HG03064 (cell line): ENCODE results near the gene EGFL7.
"Not testable (repeated sequence)": the region's sequence is repeated elsewhere in the genome, so short reads cannot be mapped to it uniquely, and the experiment has no call there.

Experiments
- ATAC-seq: cut with Tn5 transposase; IDR thresholded peaks from one replicate; pipeline ENCODE4 v1.9.1; 2021; ENCODE audit warnings: low read depth; ENCODE audit not compliant: unreplicated experiment

Gene EGFL7

DNA sequence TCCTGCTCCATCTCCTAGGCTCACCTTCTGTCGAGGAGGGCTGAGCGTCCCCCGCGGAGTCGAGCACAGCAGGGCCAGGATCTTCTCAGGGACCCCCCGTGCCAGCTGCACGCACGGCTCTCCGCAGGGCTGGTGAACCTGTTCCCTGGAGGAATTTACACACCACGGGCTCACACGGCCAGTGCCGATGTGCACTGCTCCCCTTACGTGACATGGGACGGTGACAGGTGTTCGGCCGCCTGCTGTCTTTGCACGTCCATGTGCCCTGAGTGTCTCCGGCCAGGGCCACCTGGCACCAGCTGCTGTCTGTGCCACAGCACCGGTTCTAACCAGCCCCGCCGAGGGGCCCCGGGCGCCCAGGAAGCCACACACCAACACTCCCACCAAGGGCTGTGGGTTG is 33.2 kb downstream of the EGFL7 start:
- no peak for ATAC-seq

DNA sequence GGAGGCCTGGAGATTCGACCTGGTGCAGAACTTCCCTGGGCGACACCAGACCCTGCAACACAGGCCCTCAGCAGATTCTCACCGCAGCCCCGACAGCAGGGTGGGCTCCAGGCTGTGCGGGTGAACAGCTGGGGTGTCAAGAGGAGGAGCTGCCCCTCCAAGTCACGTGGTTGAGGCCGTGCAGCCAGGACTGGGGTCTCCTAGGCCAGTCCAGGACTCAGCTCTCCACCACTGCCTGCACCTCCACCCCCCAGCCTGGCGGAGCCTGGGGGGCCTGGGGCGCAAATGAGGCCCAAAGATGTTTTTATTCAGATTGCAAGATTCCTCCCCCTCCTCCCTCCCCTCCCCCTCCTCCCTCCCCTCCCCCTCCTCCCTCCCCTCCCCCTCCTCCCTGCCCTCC is 33.8 kb downstream of the EGFL7 start:
- no peak for ATAC-seq

DNA sequence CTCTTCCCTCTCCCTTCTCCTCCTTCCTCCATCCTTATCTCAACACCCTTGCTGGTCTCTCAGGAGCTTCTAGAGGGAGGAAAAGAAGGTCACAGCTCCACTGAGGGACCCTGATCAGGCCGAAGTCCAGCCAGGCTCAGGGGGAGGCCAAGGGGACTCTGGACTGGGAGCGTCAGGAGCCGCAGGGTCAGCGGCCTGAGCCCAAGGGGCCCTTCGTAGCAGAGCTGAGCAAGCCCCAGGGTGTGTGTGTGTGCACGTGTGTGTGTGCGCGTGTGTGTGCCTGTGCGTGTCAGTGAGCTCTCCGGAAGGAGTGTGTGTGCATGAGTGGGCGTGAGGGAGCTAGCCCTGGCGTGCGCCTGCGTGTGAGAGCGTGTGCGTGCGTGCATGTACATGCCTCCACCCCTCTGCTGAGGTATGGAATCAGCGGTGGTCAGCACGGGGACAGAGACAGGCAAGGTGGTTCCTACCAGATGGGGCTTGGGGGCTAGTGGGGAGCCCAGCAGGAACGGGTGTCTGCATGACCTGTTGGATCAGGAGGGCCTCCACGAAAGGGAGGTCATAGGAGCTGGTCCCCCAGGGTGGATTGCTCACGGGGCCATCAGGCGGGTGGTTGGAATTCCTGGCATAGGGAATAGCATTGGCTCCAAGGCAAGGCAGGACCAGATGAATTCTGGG is 34.6 kb downstream of the EGFL7 start:
- no peak for ATAC-seq

DNA sequence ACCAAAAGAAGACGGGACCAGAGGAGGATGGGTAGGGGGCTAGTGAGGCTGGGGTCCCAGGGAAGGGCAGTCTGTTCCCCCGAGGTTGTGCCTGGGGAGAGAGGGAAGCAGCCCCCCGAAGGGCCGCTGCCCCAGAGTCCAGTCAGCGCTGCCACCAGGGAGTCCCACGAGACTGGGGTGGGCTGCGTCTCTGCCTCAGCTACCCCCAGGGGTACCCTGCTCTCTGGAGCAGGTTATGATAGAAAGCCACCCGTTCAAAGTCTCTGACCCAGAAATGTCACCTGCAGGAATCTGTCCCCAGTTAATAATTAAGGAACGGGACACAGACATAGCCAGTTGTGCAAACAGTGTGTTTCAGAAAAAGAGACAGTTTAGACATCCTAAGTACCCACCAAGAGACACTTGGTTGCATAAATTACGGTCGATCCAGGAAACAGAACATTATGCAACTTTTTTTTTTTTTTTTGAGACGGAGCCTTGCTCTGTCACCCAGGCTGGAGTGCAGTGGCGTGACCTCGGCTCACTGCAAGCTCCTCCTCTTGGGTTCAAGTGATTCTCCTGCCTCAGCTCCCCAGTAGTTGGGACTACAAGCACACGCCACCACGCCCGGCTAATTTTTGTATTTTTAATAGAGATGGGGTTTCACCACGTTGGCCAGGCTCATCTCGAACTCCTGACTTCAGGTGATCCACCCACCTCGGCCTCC is 35.3 kb downstream of the EGFL7 start:
- no peak for ATAC-seq

DNA sequence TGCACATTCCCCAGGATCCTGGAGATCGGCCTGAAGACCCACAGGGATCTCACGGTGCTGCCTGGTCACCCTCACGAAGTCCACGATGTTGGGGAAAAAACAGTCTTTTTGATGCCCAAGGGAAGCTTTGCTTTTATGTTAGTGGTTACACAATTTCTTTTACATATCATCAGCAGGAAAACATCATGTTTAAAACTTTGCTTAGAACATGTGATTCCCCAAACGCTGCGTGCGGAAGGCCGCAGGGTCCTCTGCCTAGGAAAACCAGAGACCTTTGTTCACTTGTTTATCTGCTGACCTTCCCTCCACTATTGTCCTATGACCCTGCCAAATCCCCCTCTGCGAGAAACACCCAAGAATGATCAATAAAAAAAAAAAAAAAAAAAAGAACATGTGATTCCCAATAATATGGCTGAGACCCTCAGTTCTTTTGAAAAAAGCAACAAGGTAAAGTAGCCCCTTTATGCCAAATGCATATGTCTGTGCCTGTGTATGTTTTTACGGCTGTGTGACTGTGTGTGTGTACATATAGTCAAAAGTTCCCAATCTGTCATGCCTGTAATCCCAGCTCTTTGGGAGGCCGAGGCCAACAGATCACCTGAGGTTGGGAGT is 36.0 kb downstream of the EGFL7 start:
- no peak for ATAC-seq

DNA sequence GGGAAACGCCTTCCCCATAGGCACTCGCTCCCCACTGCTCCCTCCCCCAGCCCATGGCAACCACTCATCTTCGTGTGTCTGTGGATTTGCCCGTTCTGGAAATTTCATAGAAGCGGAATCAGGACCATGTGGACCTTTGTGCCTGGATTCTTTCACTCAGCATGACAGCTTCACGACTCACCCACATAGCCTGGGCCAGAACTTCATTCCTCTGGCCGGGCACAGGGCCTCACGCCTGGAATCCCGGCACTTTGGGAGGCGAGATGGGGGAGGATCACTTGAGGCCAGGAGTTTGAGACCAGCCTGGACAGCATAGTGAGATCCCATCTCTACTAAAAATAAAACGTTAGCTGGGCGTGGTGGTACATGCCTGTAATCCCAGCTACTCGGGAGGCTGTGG is 37.6 kb downstream of the EGFL7 start:
- no peak for ATAC-seq

DNA sequence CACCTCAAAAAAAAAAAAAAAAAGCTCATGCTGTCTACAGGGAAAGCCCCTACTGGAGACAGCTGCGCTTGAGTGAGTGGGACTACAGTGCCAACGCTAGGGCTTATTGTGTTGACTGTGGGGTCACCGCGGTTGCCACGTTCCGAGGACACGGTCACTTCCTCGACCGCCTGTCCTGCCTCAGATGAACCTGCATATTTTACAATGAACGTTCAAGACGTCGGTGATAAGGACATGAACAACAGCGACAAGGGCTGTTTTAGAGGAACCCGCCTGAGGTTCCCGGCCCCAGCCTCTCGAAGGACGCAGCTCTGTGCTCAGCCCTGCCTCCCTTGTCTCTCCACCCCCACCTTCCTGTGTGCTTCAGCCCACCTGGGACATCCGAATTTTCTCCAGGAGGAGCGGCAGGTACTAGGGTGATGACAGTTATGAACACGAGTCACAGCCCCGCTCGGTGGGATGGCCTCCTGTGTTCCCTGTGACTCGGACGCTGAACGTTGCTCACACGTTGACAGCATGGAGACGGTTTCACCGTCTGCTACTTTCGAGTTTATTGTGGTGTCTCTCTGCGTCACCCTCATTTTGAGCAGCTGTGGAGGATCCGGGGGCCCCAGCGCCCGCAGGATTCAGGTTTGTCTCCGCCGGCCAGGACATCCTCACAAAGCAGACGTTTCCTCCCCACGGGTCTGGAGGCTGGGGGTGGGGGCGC is 38.4 kb downstream of the EGFL7 start:
- peak; percentile 51 for ATAC-seq

DNA sequence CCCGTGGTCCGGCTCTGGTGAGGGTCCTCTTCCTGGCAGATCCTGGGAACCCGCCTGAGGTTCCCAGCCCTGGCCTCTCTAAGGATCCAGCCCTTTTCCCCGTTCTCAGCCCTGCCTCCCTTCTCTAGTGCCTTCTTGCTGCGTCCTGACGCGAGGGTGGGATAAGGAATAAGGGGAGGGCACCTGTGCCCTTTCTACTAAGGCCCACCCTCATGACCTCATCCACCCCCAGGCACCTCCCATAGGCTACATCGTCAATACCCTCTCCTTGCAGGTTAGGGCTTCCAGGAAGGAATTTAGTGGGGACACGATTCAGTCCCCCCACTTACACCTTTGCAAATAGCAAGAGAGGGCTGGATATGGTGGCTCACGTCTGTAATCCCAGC is 38.9 kb downstream of the EGFL7 start:
- ATAC-seq, result no peak

DNA sequence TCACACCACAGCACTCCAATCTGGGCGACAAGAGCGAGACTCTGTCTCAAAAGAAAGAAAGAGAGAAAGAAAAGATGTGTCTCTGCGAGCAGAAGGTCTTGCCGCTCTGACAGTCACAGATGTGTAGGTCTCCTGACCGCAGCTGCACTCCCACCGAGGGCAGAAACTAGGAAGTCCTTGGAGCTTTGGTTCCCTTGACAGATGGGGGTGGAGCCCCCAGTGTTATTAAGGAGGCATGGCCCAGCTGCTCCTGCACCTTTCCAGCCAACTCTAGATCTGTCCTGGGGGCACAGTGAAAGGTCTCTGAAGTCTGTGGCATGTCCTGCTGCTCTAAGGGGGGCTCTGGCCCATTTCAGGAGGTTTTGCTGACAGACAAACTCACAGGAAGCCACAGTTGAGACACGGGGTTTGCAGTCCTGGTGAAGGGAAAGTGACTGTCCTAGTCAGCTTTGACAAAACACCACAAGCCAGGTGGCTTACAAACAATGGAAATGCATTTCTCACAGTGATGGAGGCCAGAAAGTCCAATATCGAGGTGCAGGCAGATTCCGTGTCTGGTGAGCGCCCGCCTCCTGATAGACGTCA is 40.7 kb downstream of the EGFL7 start:
- ATAC-seq, result no peak

DNA sequence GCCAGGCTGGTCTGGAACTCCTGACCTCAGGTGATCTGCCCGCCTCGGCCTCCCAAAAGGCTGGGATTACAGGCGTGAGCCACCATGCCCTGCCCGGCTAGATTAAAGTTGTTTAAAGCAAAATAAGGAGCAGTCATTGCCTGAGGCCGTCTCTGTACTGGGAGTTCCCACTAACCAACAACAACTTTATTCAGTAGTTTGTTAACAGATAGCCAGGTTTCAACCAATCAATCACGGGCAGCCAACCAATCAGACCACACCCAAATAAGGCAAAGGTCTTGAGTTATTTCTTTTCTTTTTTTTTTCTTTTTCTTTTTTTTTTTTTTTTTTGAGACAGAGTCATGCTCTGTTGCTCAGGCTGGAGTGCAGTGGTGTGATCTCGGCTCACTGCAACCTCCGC is 42.0 kb downstream of the EGFL7 start:
- ATAC-seq, result not testable (repeated sequence)

DNA sequence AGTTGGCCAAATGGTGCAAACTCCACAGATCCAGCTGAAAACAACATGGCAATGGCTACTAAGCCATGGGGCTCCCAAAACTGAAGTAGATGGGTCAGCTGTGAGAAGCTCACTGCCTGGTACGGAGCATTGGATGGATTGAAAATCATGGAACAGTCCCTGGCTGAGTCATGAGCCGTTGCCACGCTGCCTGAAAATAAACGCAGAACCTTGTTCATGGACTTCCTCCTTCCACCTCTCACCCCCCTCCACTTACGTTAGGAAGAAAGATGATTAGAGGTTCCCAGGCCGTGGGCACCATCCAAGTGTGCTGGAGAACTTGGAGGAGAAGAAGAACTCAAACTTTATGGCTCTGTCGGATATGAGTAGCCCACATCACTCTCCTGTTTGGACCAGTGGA is 42.8 kb downstream of the EGFL7 start:
- ATAC-seq, result no peak

DNA sequence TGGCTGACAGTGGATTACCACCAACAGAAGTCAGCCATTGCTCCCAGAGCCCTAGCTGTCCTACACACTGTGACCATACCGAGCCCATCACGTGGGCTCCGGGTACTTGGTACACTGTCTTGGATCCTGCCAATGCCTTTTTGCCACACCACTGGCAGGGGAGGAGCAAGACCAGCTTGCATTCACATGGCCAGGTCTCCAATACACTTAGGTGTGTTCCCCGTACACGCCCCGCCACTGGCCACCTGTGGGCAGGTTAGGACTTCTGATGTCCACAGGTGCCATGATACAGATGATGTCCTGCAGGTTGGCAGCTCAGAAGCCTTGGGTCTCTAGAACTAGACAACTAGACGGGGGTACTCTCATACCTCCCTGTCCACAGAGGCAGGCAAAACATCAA is 44.3 kb downstream of the EGFL7 start:
- ATAC-seq, result no peak

DNA sequence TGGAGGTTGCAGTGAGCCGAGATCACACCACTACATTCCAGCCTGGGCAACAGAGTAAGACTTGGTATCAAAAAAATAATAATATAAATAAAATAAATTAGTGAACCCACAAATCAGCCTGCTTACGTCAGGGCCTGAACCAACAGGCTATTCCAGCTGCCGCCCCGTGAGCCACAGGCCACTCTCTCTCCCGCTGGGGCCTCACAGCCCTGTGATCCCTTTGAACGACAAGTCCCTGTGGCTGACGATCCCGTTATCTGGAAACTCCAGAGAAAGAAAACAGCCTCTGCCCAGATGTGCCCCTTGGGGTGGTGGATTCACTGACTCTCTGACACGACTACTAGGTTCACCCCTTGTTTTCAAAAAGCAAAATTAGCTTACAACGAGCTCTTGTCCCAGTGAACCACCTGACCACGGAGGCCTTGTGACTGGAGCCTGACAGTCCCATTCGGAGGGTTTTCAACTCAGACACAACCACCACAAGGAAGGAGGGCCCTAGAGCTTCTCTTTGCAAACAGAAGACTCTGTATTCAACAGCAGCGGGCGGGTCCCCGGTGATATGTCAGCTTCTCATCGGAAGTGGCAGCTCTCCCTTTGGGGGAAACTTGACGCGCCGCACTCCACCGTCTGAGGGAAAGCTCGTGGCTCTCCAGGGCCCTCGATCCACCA is 45.3 kb downstream of the EGFL7 start:
- ATAC-seq, result no peak

DNA sequence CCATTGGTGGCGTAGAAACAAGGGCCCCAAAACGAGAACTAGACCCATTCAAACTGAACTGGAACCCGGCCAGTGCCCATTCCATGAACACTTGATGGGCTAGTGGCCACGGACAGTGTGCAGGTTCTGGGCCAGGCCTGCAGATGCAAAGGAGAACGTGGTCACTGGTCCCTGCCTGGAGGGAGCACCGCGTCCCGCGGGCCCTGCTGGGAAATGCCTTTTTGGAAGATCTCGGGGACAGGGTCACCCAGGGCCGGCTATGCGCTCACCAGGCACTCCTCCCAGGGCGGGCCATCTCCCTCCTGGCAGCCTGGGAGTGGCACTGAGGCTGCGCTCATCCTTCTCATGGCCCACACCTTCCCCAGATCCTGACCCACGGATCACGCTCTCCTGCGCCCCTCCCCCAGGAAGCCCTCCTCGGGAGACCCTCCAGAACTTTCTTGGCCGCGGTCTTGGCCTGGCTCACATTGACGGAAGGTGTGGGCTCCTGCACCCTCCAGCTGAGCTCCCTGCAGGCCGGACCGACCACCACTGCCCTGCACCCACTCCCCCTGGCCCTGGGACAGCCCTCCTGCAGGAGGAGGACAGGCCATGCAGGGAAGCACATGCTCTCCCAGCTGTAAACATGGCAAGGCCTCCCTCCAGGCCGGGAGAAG is 46.9 kb downstream of the EGFL7 start:
- ATAC-seq, result no peak

DNA sequence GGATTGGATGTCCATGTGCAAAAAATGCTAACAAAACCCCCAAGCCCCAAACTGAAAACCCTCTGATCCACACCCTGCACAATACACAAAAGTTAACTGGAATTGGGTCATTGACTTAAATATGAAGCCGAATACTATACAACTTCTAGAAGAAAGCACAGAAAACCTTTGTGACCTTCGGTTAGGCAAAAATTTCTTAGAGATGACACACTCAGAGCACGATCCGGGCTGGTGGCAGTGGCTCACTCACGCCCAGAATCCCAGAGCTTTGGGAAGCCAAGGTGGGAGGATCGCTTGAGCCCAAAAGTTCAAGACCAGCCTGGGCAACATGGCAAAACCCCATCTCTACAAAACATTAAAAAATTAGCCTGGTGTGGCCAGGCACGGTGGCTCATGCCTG is 47.8 kb downstream of the EGFL7 start:
- ATAC-seq, result no peak

DNA sequence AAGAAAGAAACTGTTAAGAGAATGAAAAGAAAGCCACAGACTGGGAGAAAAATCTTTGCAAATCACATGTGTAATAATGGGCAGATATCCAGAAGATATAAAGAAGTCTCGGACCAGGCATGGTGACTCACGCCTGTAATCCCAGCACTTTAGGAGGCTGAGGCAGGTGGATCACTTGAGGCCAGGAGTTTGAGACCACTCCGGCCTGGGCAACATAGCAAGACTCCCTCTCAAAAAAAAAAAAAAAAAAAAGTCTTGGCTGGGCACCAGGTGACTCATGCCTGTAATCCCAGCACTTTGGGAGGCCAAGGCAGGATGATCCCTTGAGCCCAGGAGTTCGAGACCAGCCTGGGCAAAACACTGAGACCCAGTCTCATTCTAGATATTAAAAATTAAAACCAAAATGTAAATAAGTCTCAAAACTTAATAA is 48.5 kb downstream of the EGFL7 start:
- ATAC-seq, result not testable (repeated sequence)

DNA sequence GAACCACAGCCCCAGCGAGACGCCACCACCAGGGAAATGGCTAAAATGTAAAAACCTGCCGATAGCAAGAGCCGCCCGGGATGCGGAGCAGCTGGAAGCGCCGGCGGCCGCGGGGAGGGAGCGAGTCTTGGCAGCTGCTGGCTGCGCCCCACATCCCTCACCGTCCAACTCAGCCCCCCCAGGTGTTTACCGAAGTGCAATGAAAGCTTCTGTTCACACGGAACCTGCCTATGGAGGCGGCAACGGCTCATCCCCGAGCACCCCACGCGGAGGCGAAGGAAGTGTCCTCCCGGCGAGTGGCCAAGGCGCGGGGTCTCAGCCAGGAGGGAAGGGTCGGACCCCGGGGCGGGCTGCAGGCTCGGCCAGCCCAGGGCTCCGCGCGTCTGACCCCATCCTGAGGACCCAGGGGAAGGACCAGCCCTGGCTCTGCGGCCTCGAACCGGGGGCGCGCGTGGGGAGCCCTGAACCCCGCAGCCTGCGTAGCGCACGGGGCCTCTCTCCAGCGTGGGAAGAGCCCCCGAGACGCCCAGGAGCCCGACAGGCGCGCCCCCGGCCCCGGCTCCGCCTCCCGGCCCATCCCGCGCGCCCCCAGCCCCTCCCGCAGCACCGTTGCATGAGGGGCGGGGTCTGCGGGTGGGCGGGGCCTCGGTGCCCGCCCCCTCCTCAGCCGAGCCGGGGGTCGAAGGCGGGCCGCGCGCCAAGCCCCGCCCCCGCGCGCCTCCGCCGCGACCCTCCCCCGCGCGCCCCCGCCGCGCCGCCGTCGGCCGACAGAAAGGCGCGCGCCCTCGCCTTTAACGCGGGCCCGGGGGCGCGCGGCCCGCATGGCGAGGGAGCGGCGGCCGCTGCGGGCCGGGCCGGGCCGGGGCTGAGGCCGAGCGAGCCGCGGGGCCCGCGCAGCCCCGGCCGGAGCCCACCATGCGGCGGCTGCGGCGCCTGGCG is 49.3 kb downstream of the EGFL7 start, which contains the start of gene DIPK1B:
Gene DIPK1B (plus strand): TSS at position 822 of the 939 bp plus-strand sequence. CDS start 94 bp downstream, at position 916.
- no peak for ATAC-seq

DNA sequence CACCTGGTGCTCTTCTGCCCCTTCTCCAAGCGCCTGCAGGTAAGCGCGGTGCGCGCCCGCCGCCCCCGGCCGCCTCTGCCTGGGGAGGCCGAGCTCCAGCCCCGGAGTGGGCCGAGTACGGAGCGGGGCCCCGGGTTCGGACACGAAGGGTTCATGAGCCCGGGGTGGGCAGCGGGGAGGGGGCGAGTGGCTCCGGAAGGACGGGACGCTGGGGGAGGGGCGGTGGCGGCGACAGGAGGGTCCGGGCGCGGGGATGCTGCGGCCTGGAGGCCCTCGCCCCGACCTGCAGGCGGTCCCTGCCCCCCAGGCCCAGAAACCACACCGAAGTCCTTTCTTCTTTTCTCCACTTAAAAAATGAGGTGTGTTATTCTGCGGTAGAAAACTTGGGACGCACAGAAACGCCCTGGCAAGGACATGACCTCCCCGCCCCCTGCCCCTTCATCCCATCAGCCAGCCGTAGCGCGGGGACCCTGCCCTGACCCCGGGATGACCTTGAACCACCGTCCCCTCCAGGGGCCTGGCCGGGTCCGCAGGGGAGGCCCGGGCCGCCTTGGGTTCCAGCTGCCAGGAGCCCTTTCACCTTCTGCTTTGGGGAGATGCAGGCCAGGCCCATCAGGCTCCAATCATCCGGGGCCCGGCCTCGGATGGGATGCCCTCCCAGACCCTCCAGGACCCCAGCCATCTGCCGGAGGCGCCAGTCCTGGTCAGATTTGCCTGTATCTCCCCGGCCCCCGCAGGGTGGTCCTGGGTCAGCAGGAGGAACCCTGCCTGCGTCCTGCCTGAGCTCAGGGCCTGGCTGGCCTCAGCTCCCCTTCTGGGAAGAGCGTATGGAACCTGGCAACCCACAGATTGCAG is 50.2 kb downstream of the EGFL7 start:
- ATAC-seq, result no peak
